HG02642 (cell line): ENCODE results near the gene CALCOCO1.

Experiments used
- ATAC-seq: cut with Tn5 transposase; IDR thresholded peaks from one replicate; pipeline ENCODE4 v1.9.1; 2021; ENCODE audit warnings: mild to moderate bottlenecking; ENCODE audit not compliant: unreplicated experiment, poor library complexity

CALCOCO1 gene

DNA sequence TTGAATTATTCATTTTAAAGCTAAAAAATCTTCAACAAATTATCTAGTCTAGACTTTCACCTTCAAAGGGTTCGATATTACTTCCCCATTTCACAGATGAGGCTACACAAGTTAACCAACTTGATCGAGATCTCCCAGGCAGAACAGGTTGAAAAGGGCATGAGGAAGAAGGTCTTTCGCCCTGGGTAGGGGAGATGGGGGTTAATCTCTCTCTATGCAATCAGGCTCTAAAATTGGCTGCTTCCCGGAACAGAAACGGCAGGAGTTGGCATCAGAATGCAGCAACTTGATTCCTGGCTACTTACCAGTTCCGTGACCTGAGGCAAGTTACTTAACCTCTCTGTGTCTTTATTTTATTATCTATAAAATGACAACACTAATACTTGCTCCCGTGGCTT lies 26.9 kb upstream of the CALCOCO1 start:
- ATAC-seq, result no peak

- no peak for ATAC-seq
These were observed 25.4 kb upstream of the CALCOCO1 start for GRCh38 chr12:53752621-53753020.

- no peak for ATAC-seq
These were observed 24.9 kb upstream of the CALCOCO1 start for GRCh38 chr12:53752192-53752601.

DNA sequence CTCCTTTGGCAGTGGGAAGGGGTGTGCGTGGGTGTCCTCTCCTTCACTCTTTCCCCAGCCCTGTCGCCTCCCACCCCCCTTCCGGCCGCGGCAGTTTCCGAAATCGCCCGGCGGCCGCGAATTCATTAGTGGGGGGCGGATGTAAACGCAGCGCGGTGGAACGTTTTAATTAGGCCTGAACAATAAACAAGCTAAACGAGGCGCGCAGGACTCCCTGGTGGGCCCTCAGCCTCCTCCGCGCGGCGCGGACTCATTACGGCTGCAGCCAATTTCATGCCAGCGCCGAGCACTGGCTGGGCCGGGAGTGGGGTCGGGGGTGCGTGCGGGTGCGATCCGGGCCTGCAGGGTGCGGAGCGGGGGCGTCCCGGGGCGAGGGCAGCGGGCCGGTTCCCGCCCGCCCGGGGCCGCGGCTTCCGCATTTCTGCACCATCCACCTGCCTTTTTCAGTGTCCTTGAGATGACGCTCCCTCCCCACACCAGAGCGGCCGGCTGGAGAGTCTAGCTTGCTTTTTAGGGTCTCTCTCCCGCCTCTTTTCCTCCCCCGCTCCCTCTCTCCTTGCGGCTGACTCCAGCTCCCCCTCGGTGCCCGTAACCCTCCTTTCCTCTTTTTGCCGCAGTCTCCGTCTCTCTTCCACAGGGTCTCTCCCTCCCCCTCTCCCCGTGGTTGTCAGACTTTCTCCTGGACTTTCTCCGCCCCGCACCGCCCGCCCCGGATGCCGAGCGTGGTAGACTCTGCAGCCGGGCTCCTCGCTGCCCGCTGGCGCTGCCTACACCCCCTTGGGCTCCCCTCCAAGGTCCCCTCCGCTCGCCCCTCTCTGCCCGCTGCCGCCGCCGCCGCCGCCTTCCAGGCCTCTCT lies 24.3 kb upstream of the CALCOCO1 start, which contains the start of gene CISTR:
TSS of gene CISTR (minus strand) at position 644 of the 856 bp plus-strand sequence.
- ATAC-seq, result peak; percentile 44

DNA sequence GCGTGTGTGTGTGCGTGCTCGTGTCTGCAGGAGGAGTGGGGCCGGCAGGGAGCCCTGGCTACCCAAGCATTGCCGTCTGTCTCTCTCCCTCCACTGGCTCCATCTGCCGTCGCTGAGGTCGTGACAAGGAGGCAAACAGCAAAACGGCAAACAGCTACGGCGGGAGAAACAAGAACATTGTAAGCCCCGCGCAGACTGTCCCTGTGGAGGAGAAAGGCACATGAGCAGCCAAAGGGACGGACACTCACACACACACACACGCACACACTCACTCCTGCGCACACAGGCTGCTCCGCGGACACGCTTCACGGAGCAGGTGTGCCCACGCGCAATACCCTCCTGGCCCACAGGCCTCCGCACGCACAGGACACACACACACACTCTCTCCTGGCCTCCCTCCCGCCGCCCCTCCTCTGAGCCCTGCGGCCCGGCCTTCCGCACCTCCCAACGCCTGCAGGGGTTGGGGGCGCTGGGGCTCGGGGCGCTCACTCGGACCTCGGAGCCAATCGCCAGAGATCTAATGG lies 23.6 kb upstream of the CALCOCO1 start:
- peak; percentile 28 for ATAC-seq

- ATAC-seq, result no peak
These were observed 22.9 kb upstream of the CALCOCO1 start for GRCh38 chr12:53749986-53750811.

- no peak for ATAC-seq
These were observed 21.0 kb upstream of the CALCOCO1 start for GRCh38 chr12:53748072-53748840.

GRCh38 chr12:53747095-53747494 lies 19.8 kb upstream of the CALCOCO1 start:
- no peak for ATAC-seq

DNA sequence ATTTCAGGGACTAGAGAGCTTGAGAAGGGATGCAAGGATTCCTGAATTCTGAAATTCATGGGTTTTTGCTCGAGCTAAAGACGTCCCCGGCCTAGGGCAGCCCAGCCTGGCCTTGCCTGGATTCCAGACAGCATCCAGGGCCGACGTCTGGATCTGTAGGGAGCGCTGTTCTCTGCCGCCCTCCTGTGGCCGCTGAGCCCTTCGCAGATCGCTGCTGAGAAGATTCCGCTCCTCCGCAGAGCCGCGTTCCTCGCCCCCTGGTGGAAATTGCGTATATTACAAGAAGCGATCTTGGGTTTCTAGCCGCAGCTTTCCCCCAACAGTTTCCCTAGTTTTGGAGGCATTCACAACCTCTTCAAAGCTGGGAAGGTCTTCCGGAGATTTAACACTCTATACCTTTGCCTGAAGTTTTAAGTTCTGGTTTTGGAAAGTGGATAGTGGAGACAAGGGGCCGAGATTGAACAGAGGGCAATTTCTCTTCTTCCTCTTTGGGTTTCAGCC lies 19.4 kb upstream of the CALCOCO1 start:
- peak; percentile 47 for ATAC-seq

DNA sequence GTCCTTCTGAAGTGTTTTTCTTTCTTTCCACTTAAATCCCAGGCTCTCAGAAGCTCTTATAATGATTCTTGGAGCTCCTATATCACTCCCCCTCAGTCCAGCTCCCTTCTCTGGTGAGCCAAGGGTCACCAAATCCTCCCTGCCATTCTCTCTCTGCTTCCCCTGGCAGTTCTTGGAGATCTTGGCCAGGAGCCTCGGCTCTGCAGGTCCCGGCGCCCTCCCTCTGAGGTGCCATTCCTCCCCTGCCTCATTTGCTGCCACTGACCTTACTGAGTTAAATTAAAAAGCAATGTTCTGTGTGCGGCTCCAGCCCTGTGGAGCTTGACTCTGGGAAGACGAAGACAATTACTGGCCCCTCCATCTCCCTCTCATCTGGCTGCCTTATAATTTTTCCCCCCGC lies 17.5 kb upstream of the CALCOCO1 start:
- ATAC-seq, result no peak

DNA sequence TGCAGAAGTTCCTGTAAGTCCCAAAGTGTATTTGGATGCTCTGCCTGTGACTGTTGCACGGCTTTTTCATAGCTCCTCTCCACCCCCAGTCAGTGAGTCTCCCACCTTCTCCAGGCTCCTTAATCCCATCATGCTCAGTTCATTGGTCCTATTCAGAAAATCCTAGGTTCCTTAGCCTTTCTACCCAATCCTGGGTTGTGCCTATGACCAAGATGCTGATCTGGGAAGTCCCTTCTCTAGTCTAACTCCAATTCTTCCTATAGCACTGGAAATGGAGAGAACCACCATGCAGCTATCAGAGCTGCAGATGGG lies 16.8 kb upstream of the CALCOCO1 start:
- no peak for ATAC-seq

DNA sequence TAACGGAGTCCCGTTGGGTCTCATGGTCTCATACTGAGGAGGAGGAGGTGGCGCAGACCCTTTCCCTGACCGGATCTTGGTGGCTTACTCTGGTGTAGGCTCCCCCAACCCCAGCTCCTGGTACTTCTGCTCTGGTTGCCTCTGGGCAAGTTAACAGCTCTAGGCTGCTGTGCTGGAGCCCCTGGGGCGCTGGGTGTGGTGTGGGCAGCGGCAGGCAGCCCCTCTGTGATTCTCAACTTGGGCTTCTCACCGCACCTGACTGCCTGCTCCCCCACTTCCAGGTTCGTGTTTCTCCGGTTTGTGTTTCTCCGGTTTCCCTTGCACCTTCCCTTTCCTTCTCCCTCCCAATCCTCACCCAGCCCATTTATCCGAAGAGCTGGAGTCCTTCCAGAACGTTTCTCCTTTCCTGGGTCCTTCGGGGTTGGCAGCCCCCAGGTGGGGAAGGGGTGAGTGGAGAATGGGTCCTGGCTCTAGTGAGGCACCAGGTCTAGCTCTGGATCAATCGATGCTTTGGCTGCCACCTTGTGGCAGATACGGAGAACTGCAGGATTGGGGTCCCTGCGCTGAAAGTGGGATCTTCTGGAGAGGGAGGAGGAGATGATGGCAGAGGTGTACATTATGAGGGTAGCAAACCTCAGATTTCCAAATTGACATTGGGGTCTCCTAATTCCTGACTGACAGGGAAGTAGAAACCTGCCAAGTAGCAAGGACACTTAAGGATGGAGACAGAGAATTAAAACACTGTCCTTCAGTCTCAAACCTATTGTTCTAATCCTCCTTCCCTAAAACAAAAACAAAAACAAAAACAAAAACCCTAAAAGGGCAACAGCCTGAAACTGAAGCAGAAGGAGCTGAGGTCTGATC lies 16.2 kb upstream of the CALCOCO1 start:
- peak; percentile 52 for ATAC-seq

DNA sequence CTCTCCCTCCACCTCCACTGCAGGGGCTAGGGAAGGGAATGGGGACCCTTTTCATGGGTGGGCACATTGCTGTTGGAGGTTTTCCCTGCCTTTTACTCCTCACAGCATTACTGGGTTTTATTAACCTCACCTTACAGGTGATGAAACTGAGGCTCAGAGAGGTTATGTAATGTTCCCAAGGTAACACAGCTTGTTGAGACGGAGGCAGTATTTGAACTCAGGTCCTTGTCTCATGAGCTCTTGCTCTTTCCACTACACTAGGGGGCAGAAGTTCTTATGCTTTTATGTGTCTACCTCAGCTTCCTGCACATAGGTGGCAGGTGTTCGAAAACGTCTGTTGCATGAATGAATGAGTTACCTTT lies 12.9 kb upstream of the CALCOCO1 start:
- no peak for ATAC-seq

GRCh38 chr12:53739214-53740129 lies 12.2 kb upstream of the CALCOCO1 start:
- no peak for ATAC-seq

DNA sequence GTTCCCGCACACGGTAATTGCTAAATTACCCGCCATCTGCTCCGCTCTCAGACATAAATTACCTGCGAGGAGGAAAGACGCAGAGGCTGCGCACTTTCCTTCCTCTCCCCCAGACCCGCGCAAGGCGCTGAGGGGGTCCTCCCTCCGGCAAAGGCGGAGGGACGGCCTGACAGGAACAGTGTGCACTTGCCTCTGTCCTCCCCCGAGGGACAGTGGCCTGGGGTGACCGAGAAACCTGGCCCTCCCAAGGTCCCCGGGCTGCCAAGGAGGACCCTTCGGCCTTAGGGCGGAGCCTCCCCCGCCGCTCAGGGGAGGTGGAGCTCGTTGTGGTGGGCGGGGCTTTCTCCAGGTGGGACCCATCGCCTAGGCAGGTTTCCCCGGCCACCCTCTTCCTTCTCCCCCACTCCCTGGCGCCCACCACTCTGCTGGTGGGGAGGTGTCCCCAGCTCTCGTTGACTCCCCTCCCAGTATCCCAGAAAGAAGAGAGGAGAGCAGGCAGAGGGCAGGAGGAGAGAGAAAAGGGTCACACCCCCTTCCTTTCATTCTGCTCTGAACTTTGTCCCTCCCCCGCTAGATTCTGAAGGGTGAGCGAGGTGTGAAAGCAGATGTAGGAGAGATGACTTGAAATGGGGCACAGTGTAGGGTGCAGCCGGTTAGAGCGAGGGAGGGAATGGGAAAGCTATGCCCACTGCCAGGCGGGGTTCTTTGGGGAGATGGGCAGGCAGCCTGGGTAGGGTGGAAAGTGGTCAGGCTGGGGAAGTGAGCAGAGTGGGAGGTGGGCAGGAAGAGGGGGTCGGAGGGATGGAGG lies 11.4 kb upstream of the CALCOCO1 start:
- no peak for ATAC-seq

GRCh38 chr12:53737951-53738405 lies 10.7 kb upstream of the CALCOCO1 start:
- no peak for ATAC-seq

- no peak for ATAC-seq
These were observed 10.0 kb upstream of the CALCOCO1 start for GRCh38 chr12:53737093-53737808.
